Body of pancreas (tissue), 4 donors: ENCODE results near the gene STAMBP. TPM values are rescaled to one million over a fixed set of nuclear protein-coding genes. Genes with fewer than 3 reads are reported as not detected.

ENCODE experiments used
- ATAC-seq: fragments of 150-250 bp; one replicate; pipeline ENCODE4 v1.9.1; 2016
- DNase-seq, 4 donors: peaks; one replicate each; pipeline ENCODE4 v3.0.0-alpha.2; 2019
- H3K27ac ChIP-seq, 4 donors: fragments of 200-600 bp; sonication (generic); 1 replicate in 3 of 4; 2 replicates in 1 of 4; pipeline versions ENCODE4 v1.5.1 to v1.6.1; 2016 to 2019; ENCODE audit warnings: mild to moderate bottlenecking in 1 of 4, mixed read lengths in 1 of 4, moderate library complexity in 1 of 4
- H3K27me3 ChIP-seq, 2 donors: fragments of 200-600 bp; sonication (generic); one replicate each; pipeline ENCODE4 v1.6.0; 2016; ENCODE audit warnings: mild to moderate bottlenecking in 1 of 2
- H3K36me3 ChIP-seq, 2 donors: fragments of 200-600 bp; sonication (generic); replicated peaks in 1 of 2; 2 replicates each; pipeline ENCODE4 v1.5.1; 2016; ENCODE audit warnings: low read depth in 2 of 2; ENCODE audit not compliant: insufficient read depth in 1 of 2
- H3K4me1 ChIP-seq: fragments of 200-600 bp; sonication (generic); one replicate; pipeline ENCODE4 v1.6.0; 2016
- H3K4me3 ChIP-seq, 2 donors: fragments of 200-600 bp; sonication (generic); 1 replicate in 1 of 2; 2 replicates in 1 of 2; pipeline ENCODE4 v1.5.1; 2016 to 2019
- H3K9me3 ChIP-seq, 3 donors: fragments of 200-600 bp; sonication (generic); 1 replicate in 2 of 3; 2 replicates in 1 of 3; pipeline ENCODE4 v1.5.1; 2016
- POLR2A ChIP-seq, 3 donors: fragments of 450-650 bp; IDR thresholded peaks; one replicate each; pipeline ENCODE4 v1.6.1; 2016; ENCODE audit warnings: antibody characterized with exemption in 3 of 3, mild to moderate bottlenecking in 2 of 3
- WGBS, 2 donors: methylation state at CpG; one replicate each; pipeline ENCODE4 v1.1.5; 2017; 5-methylcytosine and 5-hydroxymethylcytosine counted together
- intact Hi-C: fragments of 100-400 bp; cut with DNase I; formaldehyde crosslinking; loops from one replicate; pipeline ENCODE4 v1.15.1; 2023
- total RNA-seq, 2 donors: library from RNA; depleted of rRNA; stranded (reverse); fragments of >200 nt; gene quantifications; one replicate each; pipeline ENCODE4 v1.1.0, GENCODE V29; 2016
- TF ChIP-seq, protein P1 (sequence below), 7 experiments: fragments of 450-650 bp in 4 of 7; fragments of 200-600 bp in 3 of 7; sonication (generic) in 3 of 7; IDR thresholded peaks; one replicate each; pipeline ENCODE4 v1.5.1; 2016 to 2019; ENCODE audit warnings: antibody characterized with exemption in 7 of 7

Gene STAMBP
- total RNA-seq, 2 donors from 2014 or later: 9.2 to 10.4 TPM

DNA sequence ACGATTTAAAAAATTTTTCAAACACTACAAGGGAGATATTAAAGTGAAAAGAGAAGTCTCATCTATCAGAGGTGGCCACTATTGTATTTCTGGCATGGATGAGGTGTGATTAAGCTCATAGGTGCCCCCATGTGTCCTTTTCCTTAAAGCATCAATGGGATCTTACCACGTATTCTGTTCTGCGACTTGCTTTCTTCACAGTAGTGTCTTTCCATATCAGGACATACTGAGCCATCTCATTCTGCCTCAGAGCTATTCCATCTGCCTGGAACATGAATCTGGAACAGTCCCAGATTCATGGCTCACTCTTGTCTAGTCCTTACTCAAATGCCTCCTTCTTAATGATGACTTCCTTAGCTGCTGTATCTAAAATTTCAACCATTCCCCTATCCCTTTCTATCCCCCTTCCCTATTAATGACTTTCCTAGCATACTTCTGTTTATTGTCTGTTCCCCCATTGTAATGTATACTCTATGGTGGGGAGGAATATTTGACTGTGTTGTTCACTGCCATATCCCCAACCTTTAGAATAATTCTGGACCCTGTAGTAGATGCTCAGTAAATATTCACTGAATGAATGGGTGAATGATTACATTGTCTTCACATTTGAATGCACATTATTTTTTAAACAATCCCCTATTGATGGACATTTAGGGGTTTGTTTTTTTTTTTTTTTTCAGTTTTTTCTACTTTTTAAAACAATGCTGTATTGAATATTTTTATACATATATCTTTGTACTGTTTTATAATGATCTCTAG, 11.1 kb downstream of the STAMBP start:
- no peak for ATAC-seq
- WGBS, 2 donors: 72 to 79% methylated on average over 3 of the region's 3 CpGs
- TF ChIP-seq, protein P1, sequence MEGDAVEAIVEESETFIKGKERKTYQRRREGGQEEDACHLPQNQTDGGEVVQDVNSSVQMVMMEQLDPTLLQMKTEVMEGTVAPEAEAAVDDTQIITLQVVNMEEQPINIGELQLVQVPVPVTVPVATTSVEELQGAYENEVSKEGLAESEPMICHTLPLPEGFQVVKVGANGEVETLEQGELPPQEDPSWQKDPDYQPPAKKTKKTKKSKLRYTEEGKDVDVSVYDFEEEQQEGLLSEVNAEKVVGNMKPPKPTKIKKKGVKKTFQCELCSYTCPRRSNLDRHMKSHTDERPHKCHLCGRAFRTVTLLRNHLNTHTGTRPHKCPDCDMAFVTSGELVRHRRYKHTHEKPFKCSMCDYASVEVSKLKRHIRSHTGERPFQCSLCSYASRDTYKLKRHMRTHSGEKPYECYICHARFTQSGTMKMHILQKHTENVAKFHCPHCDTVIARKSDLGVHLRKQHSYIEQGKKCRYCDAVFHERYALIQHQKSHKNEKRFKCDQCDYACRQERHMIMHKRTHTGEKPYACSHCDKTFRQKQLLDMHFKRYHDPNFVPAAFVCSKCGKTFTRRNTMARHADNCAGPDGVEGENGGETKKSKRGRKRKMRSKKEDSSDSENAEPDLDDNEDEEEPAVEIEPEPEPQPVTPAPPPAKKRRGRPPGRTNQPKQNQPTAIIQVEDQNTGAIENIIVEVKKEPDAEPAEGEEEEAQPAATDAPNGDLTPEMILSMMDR (IDR thresholded peaks at IDR 0.05): no peak
- no peak for TF ChIP-seq POLR2A (IDR thresholded peaks at IDR 0.05)
- Histone ChIP-seq H3K27me3 (no peaks in the 10 kb centered on the region), H3K4me1 (peaks cover 18% of the 10 kb centered on the region), H3K4me3 (no peak overlapping the region), H3K27ac (no peak overlapping the region), H3K36me3 (no peaks in the 10 kb centered on the region), H3K9me3 (no peaks in the 10 kb centered on the region)
- intact Hi-C loops: no loop called here
- no peak for DNase-seq

DNA sequence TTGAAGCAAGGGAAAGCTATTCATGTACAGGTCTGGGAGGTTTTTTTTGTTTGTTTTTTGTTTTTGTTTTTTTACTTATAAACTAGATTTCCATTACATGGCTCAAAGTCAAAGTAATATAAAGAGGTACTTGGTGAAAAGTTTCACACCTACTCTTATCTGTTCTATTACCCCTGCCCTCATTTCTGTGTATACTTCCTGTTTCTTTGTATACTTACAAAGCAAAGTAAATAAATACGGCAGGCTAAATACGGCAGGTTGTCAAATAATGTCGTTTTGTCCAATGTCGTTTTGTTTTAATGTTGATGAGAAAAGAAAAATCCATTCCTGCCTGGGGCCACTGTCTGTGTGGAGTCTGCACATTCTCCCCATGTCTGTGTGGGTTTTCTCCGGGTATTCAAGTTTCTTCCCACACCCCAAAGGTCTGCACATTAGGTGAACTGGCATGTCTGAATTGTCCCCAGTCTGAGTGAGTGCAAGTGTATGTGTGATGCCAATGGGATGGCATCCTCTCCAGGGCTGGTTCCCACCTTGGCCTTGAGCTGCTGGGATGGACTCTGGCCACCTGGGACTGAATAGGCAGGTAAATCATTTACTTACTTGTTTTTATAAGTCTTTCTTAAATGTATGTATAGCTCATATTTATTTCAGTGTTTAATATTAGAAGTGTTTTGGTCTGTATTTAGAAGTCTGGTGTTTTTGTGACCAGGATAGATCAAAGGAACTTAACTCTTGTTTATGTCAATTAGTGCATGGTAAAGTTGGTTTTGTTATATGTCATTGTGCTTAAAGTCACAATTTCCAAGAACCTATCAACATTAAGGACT, 13.4 kb downstream of the STAMBP start:
- Histone ChIP-seq H3K27me3 (no peaks in the 10 kb centered on the region), H3K4me3 (no peak overlapping the region), H3K36me3 (peaks cover 9 to 14% of the 10 kb centered on the region in 2 donors), H3K9me3 (no peaks in the 10 kb centered on the region), H3K27ac (no peak overlapping the region), H3K4me1 (peaks cover 18% of the 10 kb centered on the region)
- no peak for TF ChIP-seq POLR2A (IDR thresholded peaks at IDR 0.05)
- TF ChIP-seq, protein P1 (IDR thresholded peaks at IDR 0.05): no peak
- ATAC-seq: no peak
- peak in 2 of 4 donors; percentile 31 to 33 for DNase-seq
- intact Hi-C loops: no loop called here
- 27 to 32% methylated on average over 5 of the region's 5 CpGs for WGBS, 2 donors

DNA sequence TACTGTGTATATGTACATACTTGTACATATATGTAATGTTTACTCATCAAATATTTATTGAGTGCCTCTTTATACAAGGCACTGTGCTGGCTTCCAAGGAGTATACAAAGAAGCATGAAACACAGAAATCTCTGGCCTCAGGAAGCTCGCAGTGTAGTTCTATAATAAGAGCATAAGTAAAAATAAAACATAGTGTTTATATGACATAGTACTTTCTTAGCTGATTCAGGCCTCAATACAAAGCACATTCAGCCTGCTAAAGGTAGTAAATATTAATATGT, 13.9 kb downstream of the STAMBP start:
- Histone ChIP-seq H3K27ac (no peak overlapping the region), H3K4me3 (no peak overlapping the region), H3K4me1 (peaks cover 18% of the 10 kb centered on the region), H3K9me3 (no peaks in the 10 kb centered on the region), H3K36me3 (peaks cover 9 to 19% of the 10 kb centered on the region in 2 donors), H3K27me3 (no peaks in the 10 kb centered on the region)
- ATAC-seq (no peak), DNase-seq (no peak)
- TF ChIP-seq POLR2A (IDR thresholded peaks at IDR 0.05): no peak
- TF ChIP-seq, protein P1 (IDR thresholded peaks at IDR 0.05): no peak
- intact Hi-C loops: no loop called here
- WGBS, 2 donors: 54 to 71% methylated on average over 1 of the region's 1 CpG

DNA sequence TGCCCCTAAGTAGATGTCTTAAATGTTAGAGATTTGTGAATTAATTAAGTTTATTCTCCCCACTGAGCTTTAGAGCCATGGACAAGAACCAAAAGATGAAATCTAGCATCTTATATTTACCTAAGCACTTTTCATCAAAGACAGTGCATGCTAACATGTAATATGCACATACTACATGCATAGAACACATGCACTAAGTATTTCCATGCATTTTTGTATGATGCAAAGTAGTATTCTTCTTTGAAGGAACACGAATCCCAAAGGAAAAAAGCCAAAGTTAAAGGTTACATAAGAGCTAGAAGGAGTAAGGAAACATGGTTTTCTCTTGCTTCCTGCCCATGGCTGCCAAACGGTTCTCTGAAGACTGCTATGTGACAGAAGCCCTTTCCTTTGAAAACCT, 15.3 kb downstream of the STAMBP start:
- Histone ChIP-seq H3K4me3 (no peak overlapping the region), H3K36me3 (peaks cover 9 to 22% of the 10 kb centered on the region in 2 donors), H3K27me3 (no peaks in the 10 kb centered on the region), H3K4me1 (peaks cover 18% of the 10 kb centered on the region), H3K27ac (no peak overlapping the region), H3K9me3 (no peaks in the 10 kb centered on the region)
- TF ChIP-seq POLR2A (IDR thresholded peaks at IDR 0.05): no peak
- TF ChIP-seq, protein P1 (IDR thresholded peaks at IDR 0.05): no peak
- ATAC-seq (no peak), DNase-seq (no peak)
- intact Hi-C loops: no loop called here
- 58 to 60% methylated on average over 2 of the region's 2 CpGs for WGBS, 2 donors
